GM12864 (cell line): ENCODE results near the gene TBCA.
A peak's percentile ranks its signal among the peaks of the same experiment; 100 is the strongest.

ENCODE experiments used
- DNase-seq: peaks from one replicate; pipeline ENCODE4 v3.0.0-alpha.2; 2011; ENCODE audit warnings: low read depth
- H3K4me3 ChIP-seq: 2 replicates; pipeline ENCODE4 v1.5.1; 2011; ENCODE audit warnings: mild to moderate bottlenecking, low read depth, low read length, control low read depth
- CTCF ChIP-seq: IDR thresholded peaks from 2 replicates; pipeline ENCODE4 v1.5.1; 2011; ENCODE audit warnings: low read depth, mild to moderate bottlenecking, moderate library complexity, low read length, control low read depth, inconsistent platforms; ENCODE audit errors: missing control alignments

TBCA gene

GRCh38 chr5:77658662-77659061, 117.5 kb downstream of the TBCA start:
- no peak overlapping the region for H3K4me3 ChIP-seq
- TF ChIP-seq CTCF, result no peak
- DNase-seq, result no peak

GRCh38 chr5:77651343-77651742, 124.8 kb downstream of the TBCA start:
- no peak for DNase-seq
- no peak for TF ChIP-seq CTCF
- H3K4me3 ChIP-seq, result no peak overlapping the region

GRCh38 chr5:77650686-77651085, 125.5 kb downstream of the TBCA start:
- DNase-seq, result no peak
- TF ChIP-seq CTCF, result no peak
- no peak overlapping the region for H3K4me3 ChIP-seq

DNA sequence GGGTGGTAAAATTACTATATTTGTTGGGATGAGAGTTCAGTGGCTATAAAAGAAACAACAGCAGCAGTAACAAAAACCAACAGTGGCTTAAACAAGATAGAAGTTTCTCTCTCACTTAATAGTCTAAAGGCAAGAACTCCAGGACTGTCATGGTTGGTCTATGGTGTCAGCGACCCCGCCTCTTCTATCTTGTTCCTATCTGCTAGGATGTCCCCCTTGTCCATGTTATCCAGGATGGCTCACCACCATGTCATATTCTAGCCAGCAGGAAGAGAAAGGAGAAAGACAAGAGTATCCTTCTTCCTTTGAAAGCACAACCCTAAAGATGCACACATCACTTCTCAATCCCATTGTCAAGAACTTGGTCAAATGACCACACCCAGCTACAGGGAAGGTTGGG, 126.4 kb downstream of the TBCA start:
- no peak overlapping the region for H3K4me3 ChIP-seq
- TF ChIP-seq CTCF, result no peak
- no peak for DNase-seq

DNA sequence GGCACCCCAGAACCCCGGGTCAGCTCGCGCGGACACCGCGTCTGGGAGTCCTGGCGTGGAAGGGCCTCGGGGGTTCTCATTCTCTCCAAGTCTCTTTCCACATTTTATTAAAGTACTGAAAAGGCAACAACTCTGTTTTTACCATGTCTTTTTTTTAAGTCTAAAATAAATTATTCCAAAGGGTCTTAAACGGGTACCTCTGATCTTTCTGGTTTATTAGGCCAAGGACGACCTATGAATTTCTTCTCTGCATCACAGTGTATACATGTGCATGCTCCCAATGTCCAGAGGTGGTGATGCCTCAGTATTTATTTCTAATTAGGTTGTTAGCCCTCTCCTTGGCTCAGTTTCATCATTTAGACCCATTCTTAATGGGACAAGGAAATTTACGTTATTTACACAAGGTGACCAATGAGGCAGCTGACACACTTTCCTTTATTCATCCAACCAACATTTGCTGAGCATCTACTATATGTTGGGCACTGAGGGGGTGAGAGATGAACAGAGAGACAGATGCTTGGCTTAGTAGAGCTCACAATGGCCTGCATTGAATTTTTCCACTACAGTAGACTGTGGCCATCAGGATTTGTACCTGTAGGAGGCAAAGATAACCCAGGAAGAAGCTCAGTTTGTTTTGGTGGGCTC, 130.0 kb downstream of the TBCA start:
- TF ChIP-seq CTCF, result no peak
- H3K4me3 ChIP-seq, result no peak overlapping the region
- DNase-seq, result no peak

DNA sequence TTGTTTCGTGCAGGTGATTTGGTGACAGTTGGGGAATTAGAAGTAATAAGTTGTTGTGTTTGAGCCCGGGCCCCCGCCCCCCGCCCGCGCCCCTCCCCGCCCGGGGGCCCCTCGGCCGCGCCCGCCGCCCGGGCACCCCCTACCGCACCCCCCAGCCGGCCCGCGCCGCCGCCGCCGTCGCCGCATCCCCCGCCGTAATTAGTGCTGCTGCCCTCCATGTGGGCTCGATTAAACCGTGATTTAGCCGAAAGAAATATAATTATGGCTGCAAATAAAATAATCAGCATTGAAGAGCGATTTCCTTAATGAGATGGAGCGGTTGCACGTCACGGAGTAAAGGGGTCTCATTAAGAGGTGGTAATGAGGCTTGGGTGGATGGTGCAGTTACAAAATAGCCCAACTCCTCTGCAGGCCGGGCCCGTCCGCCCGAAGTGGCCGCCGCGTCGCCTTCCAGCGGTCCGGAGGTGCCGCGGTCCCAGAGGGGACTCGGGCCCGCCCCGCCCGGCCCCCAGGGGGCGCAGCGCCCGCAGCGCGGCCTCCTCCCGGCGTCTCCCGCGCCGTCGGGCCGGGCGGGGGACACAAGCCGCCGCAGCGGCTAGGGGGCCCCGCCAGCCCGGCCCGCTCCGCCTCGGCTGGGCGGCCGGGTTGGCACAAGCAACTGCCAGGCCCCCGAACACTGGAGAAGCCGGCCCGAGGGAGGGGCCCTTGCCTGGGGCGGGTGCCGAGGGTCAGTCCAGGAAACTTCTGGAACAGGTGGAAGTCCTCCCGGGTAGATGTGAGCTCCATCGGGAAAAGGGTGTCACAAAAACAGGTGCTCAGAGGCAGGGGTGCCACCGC, 130.8 kb downstream of the TBCA start:
- peak; percentile 59 for TF ChIP-seq CTCF
- H3K4me3 ChIP-seq, result peak overlapping the region; percentile 39
- DNase-seq, result no peak
